Rectal smooth muscle tissue (tissue), 1 donor: Measurements from ENCODE around the gene ASIC1.
A peak's percentile ranks its signal among the peaks of the same experiment; 100 is the strongest.

ENCODE experiments used
- H3K27ac ChIP-seq: one replicate; pipeline ENCODE4 v1.7.0; 2013; ENCODE audit warnings: low read depth, low read length, inconsistent platforms
- H3K27me3 ChIP-seq: one replicate; pipeline ENCODE4 v1.7.0; 2013; ENCODE audit warnings: low read length; ENCODE audit not compliant: control insufficient read depth, insufficient read depth
- H3K36me3 ChIP-seq: one replicate; pipeline ENCODE4 v1.7.0; 2013; ENCODE audit warnings: low read length; ENCODE audit not compliant: control insufficient read depth, insufficient read depth
- H3K4me1 ChIP-seq: one replicate; pipeline ENCODE4 v1.7.0; 2013; ENCODE audit warnings: low read length; ENCODE audit not compliant: control insufficient read depth, insufficient read depth
- H3K4me3 ChIP-seq: one replicate; pipeline ENCODE4 v1.7.0; 2013; ENCODE audit warnings: low read length
- H3K9ac ChIP-seq: one replicate; pipeline ENCODE4 v1.7.0; 2013; ENCODE audit warnings: low read length

ASIC1 gene

GRCh38 chr12:50043854-50044253 is 13.5 kb upstream of the ASIC1 start:
- Histone ChIP-seq H3K27ac (no peak overlapping the region), H3K9ac (no peak overlapping the region), H3K4me1 (no peaks in the 10 kb centered on the region), H3K36me3 (no peaks in the 10 kb centered on the region), H3K4me3 (no peak overlapping the region), H3K27me3 (peaks cover 3% of the 10 kb centered on the region)

GRCh38 chr12:50047693-50048250 is 9.6 kb upstream of the ASIC1 start:
- Histone ChIP-seq H3K27me3 (peaks cover 3% of the 10 kb centered on the region), H3K36me3 (no peaks in the 10 kb centered on the region), H3K9ac (no peak overlapping the region), H3K4me1 (no peaks in the 10 kb centered on the region), H3K4me3 (no peak overlapping the region), H3K27ac (no peak overlapping the region)

- Histone ChIP-seq H3K9ac (no peak overlapping the region), H3K27me3 (peaks cover 3% of the 10 kb centered on the region), H3K27ac (no peak overlapping the region), H3K36me3 (no peaks in the 10 kb centered on the region), H3K4me1 (no peaks in the 10 kb centered on the region), H3K4me3 (no peak overlapping the region)
Measured at GRCh38 chr12:50049254-50050118, 7.9 kb upstream of the ASIC1 start.

GRCh38 chr12:50050119-50050385 is 7.3 kb upstream of the ASIC1 start:
- H3K4me1 ChIP-seq: no peaks in the 10 kb centered on the region
- H3K36me3 ChIP-seq: no peaks in the 10 kb centered on the region
- H3K4me3 ChIP-seq: no peak overlapping the region
- H3K27ac ChIP-seq: no peak overlapping the region
- H3K9ac ChIP-seq: no peak overlapping the region
- H3K27me3 ChIP-seq: peaks cover 3% of the 10 kb centered on the region

DNA sequence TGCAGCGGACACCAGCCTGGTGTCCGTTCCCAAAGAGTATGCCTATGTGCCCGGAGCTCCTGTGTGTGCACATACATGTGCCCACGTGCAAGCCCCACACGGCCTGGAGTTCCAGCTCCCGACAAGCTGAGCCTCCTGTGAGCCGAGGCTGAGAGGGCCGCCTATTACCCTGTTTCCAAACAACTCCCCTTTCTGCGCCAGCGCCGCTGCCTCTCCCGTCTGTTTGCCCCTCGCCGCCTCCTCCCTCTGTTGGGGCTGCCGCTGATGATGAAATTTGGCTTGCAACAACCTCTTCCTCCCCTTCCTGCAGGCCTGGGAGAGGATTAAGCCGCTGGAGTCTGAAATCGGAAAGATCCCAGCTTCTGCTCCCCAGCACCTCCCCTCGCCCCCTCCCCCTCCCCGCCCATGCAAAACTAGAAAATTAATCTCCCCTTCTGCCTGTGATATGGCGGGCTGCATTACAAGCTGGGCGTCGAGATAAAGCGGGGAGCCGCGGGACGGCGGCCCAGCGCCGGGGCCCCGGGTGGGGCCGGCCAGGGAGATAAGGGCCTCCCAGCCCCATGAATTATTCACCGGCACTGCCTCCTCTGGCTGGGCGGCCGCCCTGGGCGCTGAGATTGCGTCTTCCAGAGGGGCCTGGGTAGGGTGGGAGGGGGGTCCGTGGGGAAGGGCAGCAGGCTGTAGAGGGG is 6.8 kb upstream of the ASIC1 start:
- no peaks in the 10 kb centered on the region for H3K36me3 ChIP-seq
- H3K4me3 ChIP-seq: peak overlapping the region; percentile 38
- H3K27me3 ChIP-seq: peaks cover 3% of the 10 kb centered on the region
- H3K27ac ChIP-seq: no peak overlapping the region
- H3K4me1 ChIP-seq: no peaks in the 10 kb centered on the region
- no peak overlapping the region for H3K9ac ChIP-seq

- Histone ChIP-seq H3K9ac (no peak overlapping the region), H3K4me1 (peaks cover 2% of the 10 kb centered on the region), H3K36me3 (no peaks in the 10 kb centered on the region), H3K27ac (no peak overlapping the region), H3K4me3 (no peak overlapping the region), H3K27me3 (peaks cover 3% of the 10 kb centered on the region)
Measured at GRCh38 chr12:50051101-50051806, 6.1 kb upstream of the ASIC1 start.

- no peak overlapping the region for H3K9ac ChIP-seq
- no peak overlapping the region for H3K27ac ChIP-seq
- H3K4me3 ChIP-seq: no peak overlapping the region
- H3K36me3 ChIP-seq: no peaks in the 10 kb centered on the region
- no peaks in the 10 kb centered on the region for H3K27me3 ChIP-seq
- H3K4me1 ChIP-seq: peaks cover 7% of the 10 kb centered on the region
Measured at GRCh38 chr12:50052544-50052943, 4.9 kb upstream of the ASIC1 start.

- Histone ChIP-seq H3K27me3 (no peaks in the 10 kb centered on the region), H3K4me3 (no peak overlapping the region), H3K27ac (no peak overlapping the region), H3K4me1 (peaks cover 7% of the 10 kb centered on the region), H3K36me3 (no peaks in the 10 kb centered on the region), H3K9ac (no peak overlapping the region)
Measured at GRCh38 chr12:50052964-50053363, 4.4 kb upstream of the ASIC1 start.

GRCh38 chr12:50053583-50053982 is 3.8 kb upstream of the ASIC1 start:
- H3K4me3 ChIP-seq: no peak overlapping the region
- H3K27ac ChIP-seq: no peak overlapping the region
- no peaks in the 10 kb centered on the region for H3K36me3 ChIP-seq
- H3K4me1 ChIP-seq: peaks cover 7% of the 10 kb centered on the region
- no peak overlapping the region for H3K9ac ChIP-seq
- no peaks in the 10 kb centered on the region for H3K27me3 ChIP-seq

DNA sequence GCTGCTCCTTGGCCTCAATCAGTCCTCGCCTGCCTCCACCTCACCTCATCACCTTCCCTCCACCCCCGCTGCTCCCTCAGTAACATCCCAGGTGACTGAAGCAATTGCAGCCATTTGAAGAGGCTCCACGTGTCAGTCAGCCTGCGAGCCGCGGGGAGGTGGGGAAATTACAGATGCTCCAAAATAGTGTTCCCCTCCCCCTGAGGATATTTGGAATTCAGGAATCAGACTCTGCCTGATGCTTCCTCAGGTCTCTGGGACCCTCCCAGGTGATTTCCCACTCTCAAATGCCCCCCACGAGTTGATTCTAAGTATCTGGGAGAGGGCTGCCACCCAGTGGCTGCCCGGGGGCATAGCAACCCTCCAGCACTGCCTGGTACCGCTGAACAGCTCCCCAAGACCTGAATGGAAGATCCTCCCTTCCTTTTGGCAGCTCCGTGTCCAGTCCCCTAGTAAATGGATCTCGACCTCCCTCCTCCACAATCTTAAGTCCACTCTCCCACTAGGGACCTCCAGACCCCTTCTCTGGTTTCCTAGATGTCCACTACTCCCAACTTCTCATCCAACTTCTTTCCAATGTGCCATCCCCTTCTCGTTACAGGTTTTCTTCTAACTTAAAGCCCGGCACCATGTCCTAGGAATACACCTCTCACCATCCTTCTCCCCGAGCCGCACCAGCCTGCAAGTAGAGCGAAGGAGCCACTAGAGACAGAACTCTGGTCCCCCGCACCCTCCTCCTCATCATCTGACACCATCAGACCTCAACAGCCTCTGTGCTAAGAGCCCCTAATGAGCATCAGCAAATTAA is 1.4 kb upstream of the ASIC1 start:
- H3K27me3 ChIP-seq: no peaks in the 10 kb centered on the region
- no peak overlapping the region for H3K27ac ChIP-seq
- peaks cover 7% of the 10 kb centered on the region for H3K4me1 ChIP-seq
- H3K4me3 ChIP-seq: no peak overlapping the region
- H3K36me3 ChIP-seq: no peaks in the 10 kb centered on the region
- no peak overlapping the region for H3K9ac ChIP-seq

- no peaks in the 10 kb centered on the region for H3K27me3 ChIP-seq
- no peak overlapping the region for H3K9ac ChIP-seq
Measured at GRCh38 chr12:50056639-50056976, 788 bp upstream of the ASIC1 start.

More at GRCh38 chr12:50056639-50056976, 788 bp upstream of the ASIC1 start:
- Histone ChIP-seq H3K4me3 (peak overlapping the region; percentile 82), H3K27ac (no peak overlapping the region), H3K36me3 (no peaks in the 10 kb centered on the region), H3K4me1 (peaks cover 7% of the 10 kb centered on the region)
